Astrocyte (in vitro differentiated cells and primary cell): ENCODE measurements around the gene SURF6. TPM values are rescaled to one million over a fixed set of nuclear protein-coding genes. Genes with fewer than 3 reads are reported as not detected.

ENCODE experiments used
- DNase-seq: peaks from one replicate; pipeline ENCODE4 v3.0.0-alpha.2; 2010; ENCODE audit warnings: low read depth
- FAIRE-seq: peaks from 2 replicates; lab custom pipeline; 2011; peaks lifted over from hg19 to GRCh38; lab: Jason Lieb, UNC
- H2AFZ ChIP-seq: 2 replicates; pipeline ENCODE4 v1.6.0; 2012; ENCODE audit warnings: low read depth, low read length, inconsistent platforms
- H3K27ac ChIP-seq: 2 replicates; pipeline ENCODE4 v1.5.1; 2011; ENCODE audit warnings: low read depth, low read length, inconsistent platforms
- H3K27me3 ChIP-seq: 2 replicates; pipeline ENCODE4 v1.6.0; 2011; ENCODE audit warnings: low read length, inconsistent platforms; ENCODE audit not compliant: insufficient read depth
- H3K36me3 ChIP-seq: 2 replicates; pipeline ENCODE4 v1.5.1; 2011; ENCODE audit warnings: low read length, inconsistent platforms; ENCODE audit not compliant: insufficient read depth
- H3K4me1 ChIP-seq: 2 replicates; pipeline ENCODE4 v1.5.1; 2011; ENCODE audit warnings: low read length, inconsistent platforms; ENCODE audit not compliant: insufficient read depth
- H3K4me2 ChIP-seq: 2 replicates; pipeline ENCODE4 v1.6.0; 2012; ENCODE audit warnings: low read length, inconsistent platforms
- H3K4me3 ChIP-seq: 2 replicates; pipeline ENCODE4 v1.5.1; 2011; ENCODE audit warnings: low read depth, mild to moderate bottlenecking, low read length, inconsistent platforms; ENCODE audit not compliant: insufficient read depth
- H3K79me2 ChIP-seq: 2 replicates; pipeline ENCODE4 v1.6.0; 2012; ENCODE audit warnings: mild to moderate bottlenecking, low read length, inconsistent platforms; ENCODE audit not compliant: insufficient read depth
- H3K9ac ChIP-seq: 2 replicates; pipeline ENCODE4 v1.6.0; 2012; ENCODE audit warnings: mild to moderate bottlenecking, low read length, inconsistent platforms
- H3K9me3 ChIP-seq: 2 replicates; pipeline ENCODE4 v1.5.1; 2012; ENCODE audit warnings: low read depth, mild to moderate bottlenecking, low read length, inconsistent platforms; ENCODE audit not compliant: insufficient read depth
- H4K20me1 ChIP-seq: 2 replicates; pipeline ENCODE4 v1.6.0; 2012; ENCODE audit warnings: low read length, inconsistent platforms; ENCODE audit not compliant: insufficient read depth
- H3K27ac Mint-ChIP-seq: one replicate; pipeline ENCODE4 v1.8.0; 2021; ENCODE audit warnings: mild to moderate bottlenecking, mixed read lengths; ENCODE audit not compliant: unreplicated experiment
- H3K27me3 Mint-ChIP-seq: one replicate; pipeline ENCODE4 v1.8.0; 2021; ENCODE audit warnings: low read depth, mixed read lengths; ENCODE audit not compliant: unreplicated experiment
- H3K36me3 Mint-ChIP-seq: one replicate; pipeline ENCODE4 v1.8.0; 2021; ENCODE audit warnings: low read depth, mixed read lengths; ENCODE audit not compliant: unreplicated experiment
- H3K4me1 Mint-ChIP-seq: one replicate; pipeline ENCODE4 v1.8.0; 2021; ENCODE audit warnings: low read depth, mixed read lengths; ENCODE audit not compliant: unreplicated experiment
- H3K4me3 Mint-ChIP-seq: one replicate; pipeline ENCODE4 v1.8.0; 2021; ENCODE audit warnings: mild to moderate bottlenecking, moderate library complexity, mixed read lengths; ENCODE audit not compliant: unreplicated experiment
- H3K9me3 Mint-ChIP-seq: one replicate; pipeline ENCODE4 v1.8.0; 2021; ENCODE audit warnings: mild to moderate bottlenecking, mixed read lengths; ENCODE audit not compliant: unreplicated experiment
- EZH2 ChIP-seq: IDR thresholded peaks from 2 replicates; pipeline ENCODE4 v1.6.1; 2012; ENCODE audit warnings: mild to moderate bottlenecking, low read length, inconsistent platforms; ENCODE audit not compliant: insufficient read depth
- total RNA-seq: library from RNA; stranded (reverse); gene quantifications from 2 replicates; pipeline ENCODE4 v1.2.1, GENCODE V29; 2021
- TF ChIP-seq, protein P1 (sequence below): IDR thresholded peaks from 2 replicates; pipeline ENCODE4 v1.5.1; 2011; ENCODE audit warnings: low read depth, mild to moderate bottlenecking, inconsistent platforms, low read length, moderate library complexity; ENCODE audit not compliant: insufficient read depth

Gene SURF6
- total RNA-seq, 1 donor from 2014 or later = 25.1 TPM

DNA sequence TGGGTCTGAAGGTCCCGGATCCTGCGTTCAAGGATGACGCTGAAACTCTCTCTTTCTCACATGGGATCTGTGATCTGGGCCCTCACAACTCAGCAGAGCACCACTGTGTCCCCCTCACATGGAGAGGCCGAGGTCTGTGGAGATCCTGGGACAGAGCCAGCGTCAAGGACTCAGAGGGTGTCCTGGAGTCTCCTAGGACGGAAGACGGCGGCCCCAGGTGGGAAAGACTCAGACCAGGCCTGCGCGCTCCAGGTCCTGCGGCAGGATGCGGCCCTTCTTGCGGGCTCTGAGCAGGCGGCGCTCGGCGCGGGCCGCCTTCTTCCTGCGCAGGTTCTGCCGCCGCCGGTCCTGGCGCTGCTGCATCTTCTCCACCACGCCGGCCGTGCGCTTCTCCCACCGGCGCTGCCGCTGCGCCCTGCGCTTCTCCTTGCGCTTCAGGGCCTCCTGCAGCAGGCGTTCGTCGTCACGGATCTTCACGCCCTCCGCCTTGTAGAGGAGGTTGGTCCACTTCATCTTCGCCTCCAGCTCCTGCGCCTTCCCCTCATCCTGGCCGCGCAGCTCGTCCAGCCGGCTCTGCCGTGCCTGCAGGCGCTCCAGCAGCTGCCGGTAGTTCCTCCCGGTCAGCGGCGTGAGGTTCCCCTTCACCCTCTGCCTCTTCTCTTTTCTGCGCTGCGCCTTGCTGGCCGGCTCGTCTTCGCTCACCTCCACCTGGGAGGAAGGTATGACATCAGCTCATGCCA, 4.2 kb downstream of the SURF6 start:
- no peak overlapping the region for H3K4me3 Mint-ChIP-seq
- peaks cover 7% of the 10 kb centered on the region for H3K4me1 ChIP-seq
- peak overlapping the region; percentile 34 for H3K27ac Mint-ChIP-seq
- H3K4me2 ChIP-seq = no peak overlapping the region
- H4K20me1 ChIP-seq = peaks cover 40% of the 10 kb centered on the region
- no peak overlapping the region for H3K27ac ChIP-seq
- H3K4me1 Mint-ChIP-seq = peaks cover 14% of the 10 kb centered on the region
- H3K79me2 ChIP-seq = peaks cover 36% of the 10 kb centered on the region
- no peak overlapping the region for H3K4me3 ChIP-seq
- TF ChIP-seq, protein P1, sequence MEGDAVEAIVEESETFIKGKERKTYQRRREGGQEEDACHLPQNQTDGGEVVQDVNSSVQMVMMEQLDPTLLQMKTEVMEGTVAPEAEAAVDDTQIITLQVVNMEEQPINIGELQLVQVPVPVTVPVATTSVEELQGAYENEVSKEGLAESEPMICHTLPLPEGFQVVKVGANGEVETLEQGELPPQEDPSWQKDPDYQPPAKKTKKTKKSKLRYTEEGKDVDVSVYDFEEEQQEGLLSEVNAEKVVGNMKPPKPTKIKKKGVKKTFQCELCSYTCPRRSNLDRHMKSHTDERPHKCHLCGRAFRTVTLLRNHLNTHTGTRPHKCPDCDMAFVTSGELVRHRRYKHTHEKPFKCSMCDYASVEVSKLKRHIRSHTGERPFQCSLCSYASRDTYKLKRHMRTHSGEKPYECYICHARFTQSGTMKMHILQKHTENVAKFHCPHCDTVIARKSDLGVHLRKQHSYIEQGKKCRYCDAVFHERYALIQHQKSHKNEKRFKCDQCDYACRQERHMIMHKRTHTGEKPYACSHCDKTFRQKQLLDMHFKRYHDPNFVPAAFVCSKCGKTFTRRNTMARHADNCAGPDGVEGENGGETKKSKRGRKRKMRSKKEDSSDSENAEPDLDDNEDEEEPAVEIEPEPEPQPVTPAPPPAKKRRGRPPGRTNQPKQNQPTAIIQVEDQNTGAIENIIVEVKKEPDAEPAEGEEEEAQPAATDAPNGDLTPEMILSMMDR = no peak
- no peak for TF ChIP-seq EZH2
- no peaks in the 10 kb centered on the region for H3K27me3 ChIP-seq
- H3K9me3 ChIP-seq = no peaks in the 10 kb centered on the region
- DNase-seq (no peak), FAIRE-seq (no peak)
- peaks cover 1% of the 10 kb centered on the region for H3K27me3 Mint-ChIP-seq
- peaks cover 24% of the 10 kb centered on the region for H3K36me3 ChIP-seq
- H3K9me3 Mint-ChIP-seq = no peaks in the 10 kb centered on the region
- H3K36me3 Mint-ChIP-seq = peaks cover 19% of the 10 kb centered on the region
- no peak overlapping the region for H3K9ac ChIP-seq
- H2AFZ ChIP-seq = no peak overlapping the region

DNA sequence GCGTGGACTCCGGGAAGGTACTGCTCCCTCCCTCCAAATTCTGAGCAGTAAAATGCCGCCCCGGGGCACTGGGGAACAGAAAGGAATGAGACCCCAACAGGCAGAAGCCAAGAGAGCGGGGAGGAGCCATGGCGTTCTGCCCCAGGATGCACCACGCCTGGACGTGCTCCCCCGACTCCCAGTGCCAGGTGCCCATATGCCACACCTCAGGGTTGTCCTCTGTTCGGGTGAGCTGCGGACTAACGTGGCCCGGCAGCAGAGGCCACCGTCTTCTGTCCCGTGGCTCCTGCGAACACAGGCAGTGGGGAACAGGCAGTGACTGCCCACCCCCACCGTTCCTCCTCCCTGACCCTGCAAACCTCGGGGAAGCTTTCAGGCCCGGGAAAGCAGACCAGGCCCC, 4.8 kb downstream of the SURF6 start:
- no peaks in the 10 kb centered on the region for H3K9me3 Mint-ChIP-seq
- Histone ChIP-seq H3K9ac (no peak overlapping the region), H3K79me2 (peaks cover 34% of the 10 kb centered on the region), H3K27ac (no peak overlapping the region), H3K36me3 (peaks cover 24% of the 10 kb centered on the region), H3K4me3 (no peak overlapping the region), H3K4me2 (no peak overlapping the region), H3K4me1 (peaks cover 7% of the 10 kb centered on the region), H3K9me3 (no peaks in the 10 kb centered on the region), H3K27me3 (no peaks in the 10 kb centered on the region), H2AFZ (no peak overlapping the region), H4K20me1 (peaks cover 40% of the 10 kb centered on the region)
- TF ChIP-seq, protein P1 = no peak
- TF ChIP-seq EZH2 = no peak
- FAIRE-seq (no peak), DNase-seq (no peak)
- H3K4me1 Mint-ChIP-seq = peaks cover 14% of the 10 kb centered on the region
- H3K36me3 Mint-ChIP-seq = peaks cover 19% of the 10 kb centered on the region
- H3K4me3 Mint-ChIP-seq = no peak overlapping the region
- peaks cover 1% of the 10 kb centered on the region for H3K27me3 Mint-ChIP-seq
- peak overlapping the region; percentile 34 for H3K27ac Mint-ChIP-seq
